GM18526 (cell line): Measurements from ENCODE around the gene MATN1.

ENCODE experiments used
- POLR2A ChIP-seq: IDR thresholded peaks from 3 replicates; pipeline ENCODE4 v1.6.1; 2011; ENCODE audit not compliant: insufficient read length; ENCODE audit errors: extremely low read depth

MATN1 gene

GRCh38 chr1:30668546-30669327 is 54.6 kb downstream of the MATN1 start:
- no peak for TF ChIP-seq POLR2A

DNA sequence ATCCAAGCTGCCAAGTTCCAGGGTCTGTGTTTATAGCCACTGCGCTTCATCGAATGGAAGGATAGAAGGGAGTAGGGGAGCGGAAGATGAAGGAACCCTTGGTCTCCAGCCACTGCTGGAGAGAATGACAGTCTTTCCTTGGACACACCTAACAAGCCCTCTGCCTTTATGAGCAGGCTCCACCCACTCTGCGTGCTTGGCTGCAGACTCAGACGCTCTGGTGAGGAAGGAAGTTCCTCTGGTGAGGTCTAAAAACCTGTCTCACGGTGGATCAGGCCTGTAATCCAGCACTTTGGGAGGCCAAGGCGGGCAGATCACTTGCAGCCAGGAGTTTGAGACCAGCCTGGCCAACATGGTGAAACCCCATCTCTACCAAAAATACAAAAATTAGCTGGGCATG is 55.4 kb downstream of the MATN1 start:
- TF ChIP-seq POLR2A, result no peak

DNA sequence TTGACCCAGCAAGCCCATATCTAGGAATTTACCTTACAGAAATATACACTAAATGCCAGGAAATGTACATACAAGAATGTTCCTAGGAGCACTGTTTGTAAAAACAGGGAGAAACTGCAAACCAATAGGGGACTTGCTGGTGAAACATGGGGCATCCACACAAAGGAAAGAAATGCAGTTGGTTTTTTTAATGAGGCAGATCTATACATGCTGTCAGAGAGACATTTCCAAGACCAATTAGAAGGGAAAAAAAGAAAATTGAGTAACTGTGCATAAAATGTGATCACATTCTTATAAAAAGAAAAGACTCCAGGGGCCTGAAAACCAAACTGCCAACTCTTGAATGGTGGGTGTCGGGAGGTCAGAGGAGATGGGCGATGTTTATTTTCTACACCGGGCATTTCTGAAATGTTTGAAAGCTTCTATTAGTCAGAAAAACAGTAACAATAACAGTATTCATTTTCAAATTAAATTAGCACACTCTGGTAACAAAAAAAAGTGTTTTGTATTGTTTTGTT is 56.6 kb downstream of the MATN1 start:
- TF ChIP-seq POLR2A, result no peak

DNA sequence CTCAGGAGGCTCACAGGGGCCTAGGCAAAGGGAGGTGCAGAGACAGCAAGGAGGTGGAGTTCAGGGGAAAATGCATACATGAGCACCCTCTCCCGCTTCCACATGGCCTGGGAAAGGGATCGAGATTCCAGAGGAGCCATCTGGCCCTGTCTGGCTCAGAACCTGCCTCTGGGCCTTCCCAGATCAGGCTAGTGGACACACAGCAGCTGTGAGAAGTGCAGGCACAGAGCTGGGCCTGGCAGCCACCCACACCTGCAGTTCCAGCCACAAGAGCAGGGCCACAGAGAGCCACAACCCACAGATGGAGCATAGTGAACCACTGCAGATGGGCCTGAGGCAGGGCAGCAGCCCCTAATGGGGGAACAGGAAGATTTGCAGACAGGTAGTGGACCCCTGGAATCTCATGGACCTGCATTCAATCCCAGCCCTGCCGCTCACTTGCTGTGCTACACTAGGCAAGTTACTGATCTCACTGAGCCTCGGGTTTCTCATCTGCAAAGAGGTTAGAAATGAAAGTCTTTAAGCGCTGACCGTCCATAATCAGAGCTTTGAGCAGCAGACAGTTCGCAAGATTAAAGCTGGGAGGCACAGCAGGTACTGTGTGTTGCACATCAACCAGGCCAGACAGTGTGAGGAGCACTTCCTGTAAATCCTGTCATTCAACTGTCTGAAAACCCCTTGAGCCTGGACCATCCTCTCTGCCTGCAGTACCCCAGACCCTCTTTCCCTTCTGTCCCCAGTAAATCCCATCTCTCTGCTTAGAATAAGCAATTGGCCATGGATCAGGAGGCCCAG is 58.0 kb downstream of the MATN1 start:
- no peak for TF ChIP-seq POLR2A

DNA sequence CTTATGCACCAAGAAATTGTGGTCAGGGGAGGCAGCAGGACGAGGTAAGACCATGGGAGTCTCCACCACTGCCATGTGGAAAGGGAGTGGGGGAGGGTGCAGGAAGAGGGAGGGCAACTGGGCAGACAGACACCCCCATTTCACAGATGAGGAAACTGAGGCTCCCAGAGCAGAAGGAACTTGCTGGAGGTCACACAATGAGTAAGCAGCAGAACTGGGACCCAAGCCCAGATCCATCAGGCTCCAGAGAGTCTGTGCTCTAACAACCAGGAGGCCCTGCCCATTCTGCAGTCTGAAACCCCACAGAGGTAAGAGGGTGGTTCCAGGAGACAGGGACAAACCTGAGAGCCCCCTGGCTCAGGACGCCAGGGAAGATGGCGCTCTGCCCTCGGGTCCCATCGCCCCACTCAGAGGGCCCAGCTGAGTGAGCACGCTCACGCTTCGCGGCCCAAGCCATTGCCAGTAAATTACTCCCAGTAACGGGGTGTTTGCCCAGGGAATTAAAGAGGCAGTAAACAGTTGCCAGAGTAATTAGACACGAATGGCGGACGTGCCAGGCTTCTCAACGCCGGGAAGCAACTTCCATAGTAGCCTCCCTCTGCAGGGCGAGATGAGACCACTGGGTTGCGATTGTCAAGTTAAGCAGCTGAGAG is 59.2 kb downstream of the MATN1 start:
- no peak for TF ChIP-seq POLR2A

DNA sequence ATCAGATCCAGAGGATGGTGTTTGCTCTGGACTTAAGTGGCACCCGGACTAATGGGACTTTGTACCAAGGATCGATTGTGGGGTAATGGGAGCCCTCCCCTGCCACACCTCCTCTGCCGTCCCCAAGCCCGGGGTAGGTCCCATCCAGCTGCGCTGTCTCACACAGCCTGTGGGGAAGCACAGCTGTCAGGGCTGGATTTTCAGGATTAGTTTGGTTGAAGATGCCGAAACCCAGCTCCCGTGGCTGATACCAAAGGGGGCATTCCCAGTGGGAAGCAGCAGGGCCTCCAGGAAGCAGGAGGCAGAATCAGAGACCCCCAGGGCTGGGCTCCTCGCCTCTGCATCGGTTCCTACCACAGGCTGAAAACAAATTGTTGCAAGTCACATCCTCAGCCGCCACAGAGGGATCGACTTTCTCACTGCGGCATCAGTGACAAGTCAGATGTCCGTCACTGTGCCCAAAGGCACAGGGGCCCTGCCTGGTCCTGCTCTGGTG is 59.7 kb downstream of the MATN1 start:
- TF ChIP-seq POLR2A, result no peak

- no peak for TF ChIP-seq POLR2A
Measured at GRCh38 chr1:30662291-30662840, 61.0 kb downstream of the MATN1 start.

- TF ChIP-seq POLR2A, result no peak
Measured at GRCh38 chr1:30661311-30661710, 62.1 kb downstream of the MATN1 start.
